ENCODE results near the gene LGALS9B.
"Not testable (repeated sequence)": the region's sequence is repeated elsewhere in the genome, so short reads cannot be mapped to it uniquely, and the experiment has no call there.

Gene LGALS9B

DNA sequence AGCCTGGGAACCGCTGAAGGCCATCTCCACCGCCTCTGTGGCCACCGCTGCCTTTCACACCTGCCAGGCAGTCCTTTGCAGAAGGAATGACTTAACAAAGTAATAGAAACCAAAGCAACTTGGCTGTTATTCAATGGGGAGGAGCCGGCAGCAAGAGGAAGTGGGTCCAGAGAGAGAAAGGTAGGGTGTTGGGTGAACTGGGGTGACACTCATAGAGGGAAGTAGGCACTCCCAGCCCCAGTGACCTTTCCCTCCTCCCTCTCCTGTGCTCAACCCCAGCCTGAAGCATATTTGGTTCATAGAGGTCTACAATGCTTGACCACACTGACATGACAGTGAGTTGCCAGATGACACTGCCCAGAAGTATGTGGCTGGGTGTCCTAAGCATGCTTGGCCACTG is at the start of gene LGALS9B:
TSS of gene LGALS9B (minus strand) at position 93 of the 400 bp plus-strand sequence. CDS start at position 24, 69 bp downstream.
- DNase-seq = not testable (repeated sequence)

DNA sequence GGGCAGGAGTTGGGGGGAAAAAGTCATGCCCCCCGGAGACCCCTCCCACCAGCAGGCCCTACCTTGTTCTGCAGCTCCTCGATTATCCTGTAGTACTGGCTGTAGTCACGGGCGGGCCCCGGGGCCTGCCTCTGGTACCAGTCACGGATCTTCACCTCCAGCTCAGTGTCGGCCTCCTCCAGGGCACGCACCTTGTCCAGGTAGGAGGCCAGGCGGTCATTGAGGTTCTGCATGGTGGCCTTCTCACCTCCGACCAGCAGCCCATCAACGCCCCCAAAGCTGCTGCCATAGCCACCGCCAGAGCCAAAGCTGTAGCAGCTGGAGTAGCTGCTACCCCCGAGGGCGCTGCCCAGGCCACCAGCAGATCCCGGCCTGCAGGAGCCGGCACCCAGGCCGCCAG is 49.6 kb upstream of the LGALS9B start:
- not testable (repeated sequence) for DNase-seq

DNA sequence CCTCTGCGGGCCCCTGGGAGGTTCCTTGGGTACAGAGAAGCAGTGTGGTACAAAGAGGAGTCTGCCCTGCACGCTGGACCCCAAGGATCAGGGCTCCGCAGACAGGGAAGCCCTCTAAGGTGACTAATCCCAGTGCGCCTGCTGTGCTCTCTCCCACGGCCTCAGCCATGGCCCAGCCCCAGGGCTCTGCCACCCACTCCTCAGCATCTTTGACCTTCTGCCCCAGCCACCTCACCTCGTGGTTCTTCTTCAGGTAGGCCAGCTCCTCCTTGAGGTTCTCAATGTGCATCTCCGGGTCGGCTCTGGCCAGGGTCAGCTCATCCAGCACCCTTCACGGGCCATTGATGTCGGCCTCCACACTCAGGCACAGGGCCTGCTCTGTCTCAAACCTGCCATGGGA is 47.8 kb upstream of the LGALS9B start:
- not testable (repeated sequence) for DNase-seq

DNA sequence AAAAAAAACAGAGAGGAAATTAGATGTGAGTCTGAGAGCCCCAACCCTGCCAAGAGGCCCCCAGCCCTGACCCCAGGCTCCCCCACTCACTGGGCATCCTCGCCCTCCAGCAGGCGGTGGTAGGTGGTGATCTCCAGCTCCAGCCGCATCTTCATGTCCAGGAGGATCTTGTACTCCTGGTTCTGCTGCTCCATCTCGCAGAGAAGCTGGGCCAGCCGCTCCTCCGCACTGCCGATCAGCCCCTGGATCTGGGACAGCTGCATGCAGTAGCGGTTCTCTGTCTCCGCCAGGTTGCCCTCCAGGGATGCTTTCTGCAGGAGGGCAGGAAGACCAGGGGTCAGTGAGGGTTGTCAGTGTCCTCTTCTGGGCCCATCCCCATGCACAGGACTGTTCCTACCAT is 46.2 kb upstream of the LGALS9B start:
- DNase-seq = not testable (repeated sequence)

DNA sequence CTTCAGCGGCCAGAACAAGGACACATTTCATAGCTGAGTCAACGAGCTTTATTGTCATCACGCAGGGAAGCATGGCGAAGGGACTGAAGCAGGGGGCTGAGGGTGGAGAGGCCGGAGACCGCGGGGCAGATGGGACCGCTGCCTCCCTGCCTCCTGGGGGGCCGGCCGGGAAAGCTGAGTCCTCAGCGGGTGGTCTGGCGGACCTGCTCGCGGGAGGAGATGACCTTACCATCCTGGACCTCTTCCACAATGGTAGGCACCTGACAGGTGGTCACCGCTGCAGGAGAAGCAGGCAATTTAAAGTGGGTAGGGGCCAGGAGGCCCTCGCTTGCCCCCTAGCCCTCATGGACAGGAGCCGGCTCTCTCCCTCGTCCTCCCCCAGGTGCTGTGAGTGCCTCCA is 45.0 kb upstream of the LGALS9B start:
- not testable (repeated sequence) for DNase-seq

DNA sequence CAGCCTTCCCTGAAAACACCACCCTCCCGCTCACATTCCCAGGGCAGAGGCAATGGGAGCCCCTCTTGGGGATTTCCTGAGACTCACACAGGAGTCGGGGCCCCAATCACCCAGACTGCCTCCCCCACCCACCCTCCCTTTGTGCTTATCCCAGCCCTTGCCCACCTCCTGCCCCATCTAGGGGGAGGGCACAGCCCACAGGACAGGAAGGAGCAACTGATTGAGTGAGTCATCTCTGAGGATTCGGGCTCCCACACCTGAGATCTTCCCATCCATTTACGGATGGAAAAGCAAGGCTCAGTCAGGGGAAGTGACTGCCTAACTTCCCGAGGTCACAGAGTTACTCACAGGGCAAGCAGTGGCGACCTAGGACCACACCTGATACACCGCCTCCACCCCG is 44.4 kb upstream of the LGALS9B start:
- not testable (repeated sequence) for DNase-seq

DNA sequence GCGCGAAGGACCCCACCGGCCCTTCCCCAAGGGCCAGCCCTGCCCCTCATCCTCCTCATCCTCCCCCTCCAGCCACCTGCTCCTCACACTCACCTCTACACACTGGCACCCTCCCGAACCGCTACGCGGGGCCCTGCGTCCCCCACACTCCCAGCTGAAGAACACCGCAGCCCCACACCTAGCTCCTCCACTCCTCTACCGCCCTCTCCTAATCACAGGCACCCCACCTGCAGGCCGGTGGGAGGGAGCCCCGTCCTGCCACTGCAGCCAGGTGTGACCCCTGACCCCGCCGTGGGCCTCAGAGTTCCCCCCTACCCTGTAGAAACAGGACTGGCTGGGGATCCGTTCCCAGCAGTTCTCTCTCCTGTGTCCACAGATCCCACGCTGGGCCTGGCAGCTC is 38.0 kb upstream of the LGALS9B start:
- DNase-seq = not testable (repeated sequence)

DNA sequence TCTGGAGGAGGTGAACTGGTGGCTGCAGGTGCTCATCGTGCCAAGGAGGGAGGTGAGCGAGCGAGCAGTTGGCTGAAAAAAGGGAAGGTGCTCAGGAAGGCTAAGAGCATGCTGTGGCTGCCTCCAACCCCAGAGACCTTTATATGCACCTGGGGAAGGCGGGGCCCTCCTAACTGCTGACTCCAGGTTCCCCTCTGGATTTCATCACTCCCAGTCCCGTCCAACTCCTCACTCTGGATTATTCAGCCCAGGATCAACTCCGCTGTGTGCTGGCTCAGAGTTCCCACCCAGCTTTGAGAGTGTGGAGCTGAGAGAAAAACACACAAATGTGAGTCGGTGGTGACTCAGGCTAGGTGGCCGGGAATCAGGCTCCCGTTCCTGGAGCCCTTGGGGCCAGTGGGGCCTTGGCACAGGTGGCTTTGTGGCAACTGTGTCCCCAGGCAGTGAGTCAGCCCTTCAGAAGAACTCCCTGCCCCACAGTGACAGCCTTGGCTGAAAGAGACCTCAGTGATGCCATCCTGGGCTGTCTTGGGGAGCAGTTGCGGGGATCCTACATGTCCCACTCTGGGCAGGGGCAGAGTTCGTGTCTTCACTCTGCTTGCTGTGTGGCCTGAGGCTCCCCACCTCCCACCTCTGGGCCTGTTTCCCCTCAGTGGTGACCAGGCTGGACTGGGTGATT is 37.2 kb upstream of the LGALS9B start:
- DNase-seq = not testable (repeated sequence)

DNA sequence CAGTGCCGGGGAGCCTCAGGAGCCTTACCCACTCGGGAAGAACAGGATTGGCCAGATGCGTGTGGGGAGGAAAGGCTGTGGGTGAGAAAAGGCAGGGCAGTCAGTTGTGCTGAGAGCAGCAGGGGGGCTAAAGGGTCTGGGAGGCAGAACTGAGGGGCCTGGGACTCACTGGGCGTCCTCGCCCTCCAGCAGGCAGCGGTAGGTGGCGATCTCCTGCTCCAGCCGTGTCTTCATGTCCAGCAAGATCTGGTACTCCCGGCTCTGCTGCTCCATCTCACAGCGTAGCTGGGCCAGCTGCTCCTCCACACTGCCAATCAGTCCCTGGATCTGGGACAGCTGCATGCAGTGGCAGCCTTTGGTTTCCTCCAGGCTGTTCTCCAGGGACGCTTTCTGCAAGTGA is 34.6 kb upstream of the LGALS9B start:
- not testable (repeated sequence) for DNase-seq

DNA sequence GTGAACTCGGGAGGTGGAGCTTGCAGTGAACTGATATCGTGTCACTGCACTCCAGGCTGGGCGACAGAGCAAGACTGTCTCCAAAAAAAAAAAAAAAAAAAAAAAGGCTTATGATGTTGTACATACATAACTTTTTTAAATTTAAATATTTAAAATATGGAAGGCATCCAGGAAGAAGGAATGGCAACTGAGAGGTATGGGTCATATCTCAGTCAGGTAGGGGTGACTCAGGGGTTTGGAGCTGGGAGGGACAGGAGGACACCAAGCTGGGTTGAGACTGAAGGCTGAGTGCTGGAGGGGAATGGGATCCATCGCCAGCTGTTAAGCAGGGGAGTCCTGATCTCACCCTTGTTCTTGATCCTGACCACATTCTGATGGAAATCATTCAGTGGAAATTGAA is 33.0 kb upstream of the LGALS9B start:
- not testable (repeated sequence) for DNase-seq

DNA sequence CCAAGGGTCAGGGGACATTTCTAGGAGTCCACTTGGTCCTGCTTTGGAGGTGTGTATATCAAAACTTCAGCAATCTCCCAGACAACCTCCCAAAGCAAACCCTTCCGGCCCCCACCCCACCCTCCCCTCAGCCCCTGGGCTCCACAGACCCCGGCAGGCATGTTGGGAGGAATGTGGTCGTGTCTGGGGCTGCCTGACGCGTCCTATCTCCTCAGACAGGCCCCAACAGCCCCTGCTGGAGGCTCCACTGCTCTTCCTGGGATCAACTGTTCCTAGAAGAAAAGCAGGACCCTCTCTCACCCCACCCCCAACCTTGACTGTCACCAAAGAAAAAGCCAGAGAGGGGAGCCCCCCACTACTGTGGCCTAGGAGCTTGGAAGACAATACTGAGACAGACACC is 28.1 kb upstream of the LGALS9B start:
- DNase-seq = not testable (repeated sequence)

DNA sequence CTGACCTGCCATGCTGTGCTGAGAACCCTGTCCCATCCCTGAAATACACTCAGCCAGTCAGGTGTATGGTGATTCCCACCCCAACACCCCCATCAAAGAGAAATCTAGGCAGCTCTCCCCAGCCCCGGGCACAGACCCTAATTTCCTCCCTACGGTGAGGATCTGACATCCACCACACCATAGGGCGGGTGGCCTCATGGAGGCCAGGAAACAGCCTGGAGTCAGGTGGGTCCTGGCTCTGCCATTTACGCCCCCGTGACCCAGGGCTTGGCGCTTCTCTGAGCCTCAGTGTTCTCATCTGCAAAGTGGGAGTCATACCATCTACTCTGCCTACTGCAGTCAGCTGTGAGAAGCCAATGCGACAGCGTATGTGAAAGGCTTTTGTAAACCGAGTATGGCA is 27.4 kb upstream of the LGALS9B start:
- DNase-seq = not testable (repeated sequence)

DNA sequence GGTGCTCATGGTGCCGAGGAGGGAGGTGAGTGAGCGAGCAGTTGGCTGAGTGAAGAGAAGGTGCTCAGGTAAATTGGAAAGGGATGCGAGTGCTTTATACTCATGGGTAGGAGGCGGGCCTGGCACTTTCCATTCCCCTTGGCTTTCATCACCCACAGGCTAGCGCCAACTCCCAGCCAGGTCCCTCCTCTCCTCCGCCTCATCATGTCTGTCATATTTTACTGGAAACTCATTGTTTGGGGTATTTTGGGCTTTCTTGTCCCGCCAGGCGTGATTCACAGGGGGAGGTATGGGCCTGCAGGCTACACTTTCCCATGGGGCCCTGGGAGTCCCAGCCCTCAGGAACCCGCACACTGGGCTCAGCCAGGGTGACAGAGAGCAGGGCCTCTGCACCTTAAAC is 26.8 kb upstream of the LGALS9B start:
- DNase-seq = not testable (repeated sequence)

DNA sequence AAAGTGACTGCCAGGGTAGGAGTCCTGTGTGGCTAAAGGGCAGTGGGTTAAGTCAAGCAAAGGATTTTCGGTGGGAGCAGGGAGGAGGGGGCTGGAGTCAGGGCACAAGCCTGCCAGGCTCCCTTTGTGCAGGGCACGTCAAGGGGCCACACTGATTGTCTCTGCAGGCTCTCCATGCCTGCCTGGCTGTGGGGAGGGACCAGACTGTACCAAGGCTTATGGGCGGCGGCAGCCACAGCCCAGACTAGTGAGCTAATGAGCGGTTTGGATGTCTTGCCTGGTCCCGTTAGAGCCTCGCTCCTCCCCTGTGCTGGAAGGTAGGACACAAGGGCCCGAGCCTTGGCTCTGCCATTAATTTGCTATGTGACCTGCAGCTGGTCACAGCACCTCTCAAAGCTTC is 25.6 kb upstream of the LGALS9B start:
- DNase-seq = not testable (repeated sequence)

DNA sequence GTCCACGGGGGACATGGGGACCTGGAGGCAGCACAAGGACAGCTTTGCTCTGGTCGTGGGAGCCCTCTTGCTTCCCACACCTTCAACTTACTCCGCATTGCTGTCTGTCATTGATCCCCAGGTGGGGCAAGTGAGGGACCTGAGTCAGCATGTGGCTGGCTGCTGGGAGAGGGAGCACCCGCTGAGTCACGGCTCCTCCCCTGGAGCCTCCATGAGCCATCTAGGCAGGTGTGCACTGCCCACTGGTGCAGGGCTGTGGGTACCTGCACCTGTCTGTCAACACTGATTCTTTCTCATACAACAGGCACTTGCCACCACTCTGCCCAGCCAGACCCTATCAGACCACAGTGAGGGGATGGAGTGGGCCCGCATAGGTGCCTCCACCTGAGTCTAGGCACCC is 24.8 kb upstream of the LGALS9B start:
- DNase-seq = not testable (repeated sequence)

DNA sequence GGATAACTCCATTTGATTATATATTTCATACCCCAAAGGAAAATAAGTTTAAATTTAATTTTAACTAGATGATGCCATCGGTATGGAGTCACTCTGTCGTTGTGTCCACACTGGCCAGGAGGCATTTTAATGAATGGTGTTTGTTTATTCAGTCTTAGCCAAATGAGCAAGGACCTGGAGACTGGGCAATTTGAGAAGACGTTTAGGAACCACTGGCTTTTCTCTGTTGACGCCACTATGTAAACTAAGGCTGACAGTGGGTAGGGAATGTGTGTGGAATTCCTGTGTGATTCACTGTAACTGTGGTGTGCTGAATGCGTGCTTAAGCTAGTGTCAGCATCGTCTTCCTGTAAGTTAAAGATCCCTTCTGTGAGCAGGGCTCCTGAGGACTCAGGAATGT is 17.6 kb upstream of the LGALS9B start:
- DNase-seq = not testable (repeated sequence)

DNA sequence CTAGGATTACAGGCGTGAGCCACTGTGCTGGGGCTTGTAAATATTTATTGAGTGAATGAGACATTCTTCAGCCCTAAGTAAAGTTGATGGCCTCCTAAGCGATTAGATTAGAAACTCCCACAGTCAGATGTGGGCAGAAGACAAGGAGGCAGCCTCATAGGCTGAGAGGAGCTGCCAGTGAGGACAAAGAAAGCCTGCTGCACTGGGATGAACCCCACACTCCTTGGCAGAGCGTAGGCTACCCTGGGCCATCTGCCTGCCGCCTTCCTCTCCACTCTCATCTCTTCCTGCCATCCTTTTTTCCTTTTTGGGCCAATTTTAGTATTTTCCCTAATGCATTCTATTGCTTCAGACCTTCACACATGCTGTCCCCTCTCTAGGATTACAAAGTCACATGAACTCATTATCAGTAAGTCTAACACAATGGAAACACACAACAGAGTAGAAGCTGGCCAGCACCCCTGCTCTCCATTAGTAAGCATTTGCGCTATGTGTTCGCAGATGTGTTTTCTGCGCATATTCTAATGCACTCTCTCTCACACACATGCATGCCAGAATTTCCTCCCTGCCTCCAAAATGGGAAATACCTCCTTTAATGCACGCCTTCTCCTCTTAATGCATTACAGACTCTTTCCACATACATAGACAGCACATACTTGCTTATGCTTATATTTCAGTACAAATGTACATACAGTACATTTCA is 12.7 kb upstream of the LGALS9B start:
- DNase-seq = not testable (repeated sequence)

DNA sequence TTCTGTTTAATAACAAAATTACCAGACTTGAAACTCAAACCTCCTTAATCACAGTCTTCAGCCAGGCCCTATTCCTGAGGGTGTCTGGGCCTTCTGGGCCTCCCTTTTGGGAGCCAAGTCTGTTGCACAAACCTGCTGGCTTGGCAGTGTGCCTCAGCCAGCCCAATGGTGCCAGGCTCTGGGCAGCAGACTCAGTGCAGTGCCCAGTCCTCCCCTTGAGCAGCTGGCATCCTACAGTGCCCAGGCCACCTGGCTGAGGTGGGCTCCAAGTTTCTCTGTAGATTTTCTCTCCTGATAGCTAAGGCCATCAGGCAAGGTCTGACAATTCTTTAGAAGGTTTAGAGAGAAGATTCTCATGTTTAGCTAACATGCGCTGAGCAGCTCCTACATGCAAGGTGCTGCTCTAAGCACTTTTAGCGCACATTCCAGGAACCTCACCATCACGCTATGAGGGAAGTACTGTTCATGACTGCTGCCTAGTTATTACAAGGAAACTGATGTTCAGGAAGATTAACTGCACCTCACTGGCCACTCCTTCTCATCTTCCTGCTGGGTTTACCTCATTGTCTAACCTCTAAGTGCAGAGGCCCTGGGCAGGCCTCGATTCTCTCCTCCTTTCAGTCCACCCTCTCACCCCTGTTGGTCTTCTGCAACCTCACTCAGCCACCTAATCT is 10.2 kb upstream of the LGALS9B start:
- DNase-seq = not testable (repeated sequence)

DNA sequence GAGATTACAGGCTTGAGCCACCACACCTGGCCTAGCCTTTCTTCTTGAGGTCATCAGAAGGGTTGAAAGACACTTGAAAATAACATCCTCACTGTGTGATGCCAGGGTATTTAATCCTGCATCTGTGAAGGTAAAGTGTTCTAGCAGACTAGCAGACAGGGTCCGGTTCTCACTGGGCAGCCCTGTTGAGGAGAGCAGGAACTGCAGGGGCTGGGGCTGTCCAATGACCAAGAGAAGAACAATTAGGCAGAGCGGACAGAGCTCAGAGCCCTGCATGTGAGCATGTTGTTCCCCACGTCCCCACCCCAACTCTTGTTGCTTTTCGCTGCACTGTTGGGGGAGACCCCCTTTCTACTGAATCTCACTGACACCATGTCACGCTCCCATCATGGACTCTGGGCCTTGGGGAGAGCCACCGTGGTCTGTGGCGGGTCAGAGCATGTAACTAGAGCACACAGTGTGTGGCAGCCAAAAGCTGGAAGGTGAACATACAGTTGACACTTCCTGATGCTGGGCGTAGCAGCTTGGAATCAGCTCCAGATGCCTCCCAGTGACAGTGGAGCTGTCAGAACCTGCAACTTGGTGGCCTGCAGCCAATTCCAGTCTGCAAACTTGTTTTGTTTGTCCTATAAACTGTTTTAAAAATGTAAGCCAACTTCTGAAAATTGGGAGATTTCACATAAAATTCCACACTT is 7.9 kb upstream of the LGALS9B start:
- not testable (repeated sequence) for DNase-seq

DNA sequence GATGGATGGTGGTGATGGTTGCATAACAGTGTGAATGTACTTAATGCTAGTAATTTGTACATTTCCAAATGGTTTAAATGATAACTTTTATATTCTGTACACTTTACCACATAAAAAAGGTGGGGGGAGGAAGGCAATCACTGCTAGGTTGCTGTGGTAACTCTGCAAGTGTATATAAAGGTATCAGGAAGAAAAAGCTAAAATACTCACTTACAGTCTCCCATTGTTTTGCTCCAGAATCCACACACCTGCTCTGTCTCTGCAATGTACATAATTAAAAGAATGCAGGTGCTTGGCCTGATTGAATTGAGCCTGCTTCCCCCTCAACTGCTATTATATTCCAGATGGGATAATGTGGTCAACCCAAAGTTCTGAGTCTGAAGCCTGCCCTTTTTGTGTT is 6.7 kb upstream of the LGALS9B start:
- not testable (repeated sequence) for DNase-seq

DNA sequence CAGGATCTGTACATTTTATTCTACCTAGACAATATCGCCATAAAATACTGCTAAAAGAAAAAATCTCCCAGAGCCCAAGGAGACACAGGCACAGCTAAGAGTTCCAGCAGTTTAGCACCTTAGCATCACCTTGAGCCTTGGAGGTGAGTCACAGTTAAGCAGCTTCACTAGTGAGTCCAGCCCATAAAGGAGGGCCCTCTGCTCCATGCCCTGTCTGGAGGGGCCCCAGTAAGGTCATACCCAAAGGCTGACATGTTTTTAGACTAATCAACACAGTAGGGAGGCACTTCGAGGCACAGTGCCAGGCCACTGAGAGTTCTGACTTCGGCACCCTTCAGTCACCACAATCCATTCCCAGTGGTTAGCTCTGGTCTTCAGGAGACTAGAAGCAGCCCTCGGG is 2.6 kb upstream of the LGALS9B start:
- not testable (repeated sequence) for DNase-seq

DNA sequence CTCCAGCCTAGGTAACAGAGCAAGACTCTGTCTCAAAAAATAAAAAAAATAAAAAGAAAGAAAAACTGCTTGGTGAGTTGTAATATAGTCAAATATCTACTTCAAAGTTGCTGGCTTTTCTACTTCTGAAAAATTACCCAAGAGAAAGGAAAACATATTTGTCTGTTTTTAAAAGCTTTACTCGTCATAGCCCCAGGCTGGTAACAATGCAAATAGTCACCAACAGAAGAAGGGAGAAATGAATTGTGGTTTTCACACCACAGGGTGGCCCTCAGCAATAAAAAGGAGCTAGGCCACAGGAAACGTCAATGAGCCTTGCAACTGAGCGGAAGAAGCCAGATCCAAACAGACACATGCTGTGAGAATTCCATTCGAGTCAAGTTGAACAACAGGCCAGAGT is 1.8 kb upstream of the LGALS9B start:
- not testable (repeated sequence) for DNase-seq

DNA sequence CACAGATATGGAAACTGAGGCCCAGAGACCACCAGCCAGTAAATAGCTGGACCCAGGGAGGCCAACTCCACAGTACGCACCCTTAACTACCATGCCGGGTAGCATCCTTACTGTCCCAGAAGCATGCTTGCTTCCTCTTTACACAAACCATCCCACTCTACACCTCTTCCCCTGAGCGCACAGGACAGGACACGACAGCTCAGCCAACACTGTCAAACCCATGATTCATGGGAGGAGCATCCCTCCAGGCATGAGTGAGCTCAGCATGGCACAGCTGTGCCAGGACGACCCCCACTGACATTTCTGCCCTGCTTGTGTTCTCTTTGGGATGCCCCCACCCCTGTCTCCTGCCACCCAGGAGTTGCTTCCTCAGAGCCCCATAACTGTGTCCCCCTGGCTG is 340 bp downstream of the LGALS9B start:
- peak; percentile 2 for DNase-seq
